ENCODE data around the gene RPN2.

The RPN2 gene

GRCh38 chr20:37266940-37267666 lies 88.0 kb downstream of the RPN2 start:
- FAIRE-seq, result no peak
- no peak for DNase-seq (ENCODE audit: insufficient read length, low spot score)
- TF ChIP-seq CTCF (IDR thresholded peaks at IDR 0.05; ENCODE audit: insufficient read depth, missing control alignments), result no peak

- TF ChIP-seq CTCF (IDR thresholded peaks at IDR 0.05; ENCODE audit: insufficient read depth, missing control alignments), result no peak
- FAIRE-seq, result no peak
- no peak for DNase-seq (ENCODE audit: insufficient read length, low spot score)
Measured at GRCh38 chr20:37267667-37268313, 88.7 kb downstream of the RPN2 start.

- DNase-seq (ENCODE audit: insufficient read length, low spot score) (no peak), FAIRE-seq (no peak)
- no peak for TF ChIP-seq CTCF (IDR thresholded peaks at IDR 0.05; ENCODE audit: insufficient read depth, missing control alignments)
Measured at GRCh38 chr20:37270576-37271420, 91.7 kb downstream of the RPN2 start.

- FAIRE-seq (no peak), DNase-seq (ENCODE audit: insufficient read length, low spot score) (no peak)
Measured at GRCh38 chr20:37271421-37271768, 92.3 kb downstream of the RPN2 start.

GRCh38 chr20:37273988-37274387 lies 94.9 kb downstream of the RPN2 start:
- FAIRE-seq, result no peak
- TF ChIP-seq CTCF (IDR thresholded peaks at IDR 0.05; ENCODE audit: insufficient read depth, missing control alignments), result no peak
- DNase-seq (ENCODE audit: insufficient read length, low spot score), result no peak

More at GRCh38 chr20:37271421-37271768, 92.3 kb downstream of the RPN2 start:
- no peak for TF ChIP-seq CTCF (IDR thresholded peaks at IDR 0.05; ENCODE audit: insufficient read depth, missing control alignments)

GRCh38 chr20:37274851-37275524 lies 95.9 kb downstream of the RPN2 start:
- DNase-seq (ENCODE audit: insufficient read length, low spot score) (no peak), FAIRE-seq (no peak)
- no peak for TF ChIP-seq CTCF (IDR thresholded peaks at IDR 0.05; ENCODE audit: insufficient read depth, missing control alignments)

All from D721Med (cell line).